Activated gamma-delta T cell treated with Interleukin-2 at 50 U/mL for 16 hours (primary cell): Measurements from ENCODE around the gene RANBP3.

ENCODE experiments used
- DNase-seq: peaks from one replicate; pipeline ENCODE4 v3.0.0-alpha.2; 2020

Gene RANBP3

GRCh38 chr19:5985098-5985783, 7.3 kb upstream of the RANBP3 start:
- no peak for DNase-seq

DNA sequence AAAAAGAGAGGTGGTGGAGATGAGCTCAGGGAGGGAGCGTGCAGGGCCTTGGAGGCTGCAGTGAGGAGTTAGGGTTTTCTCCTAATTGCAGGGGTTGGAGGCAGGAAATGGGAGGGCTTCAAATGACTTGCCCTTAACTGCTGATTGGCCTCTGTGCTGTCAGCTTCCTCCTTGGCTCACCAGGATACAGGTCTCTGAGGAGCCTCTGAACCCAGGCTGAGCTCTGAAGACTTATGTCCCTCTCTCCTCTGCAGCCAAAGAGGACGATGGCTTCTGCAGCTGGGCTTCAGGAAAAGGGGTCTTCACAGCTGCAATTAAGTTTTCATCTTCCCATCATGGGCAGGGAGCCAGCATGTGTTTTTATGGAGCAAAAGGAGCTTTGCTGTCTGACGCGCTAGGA, 6.7 kb upstream of the RANBP3 start:
- DNase-seq, result no peak

GRCh38 chr19:5983367-5983955, 5.5 kb upstream of the RANBP3 start:
- DNase-seq, result no peak

GRCh38 chr19:5978606-5979552, 939 bp upstream of the RANBP3 start:
- no peak for DNase-seq

DNA sequence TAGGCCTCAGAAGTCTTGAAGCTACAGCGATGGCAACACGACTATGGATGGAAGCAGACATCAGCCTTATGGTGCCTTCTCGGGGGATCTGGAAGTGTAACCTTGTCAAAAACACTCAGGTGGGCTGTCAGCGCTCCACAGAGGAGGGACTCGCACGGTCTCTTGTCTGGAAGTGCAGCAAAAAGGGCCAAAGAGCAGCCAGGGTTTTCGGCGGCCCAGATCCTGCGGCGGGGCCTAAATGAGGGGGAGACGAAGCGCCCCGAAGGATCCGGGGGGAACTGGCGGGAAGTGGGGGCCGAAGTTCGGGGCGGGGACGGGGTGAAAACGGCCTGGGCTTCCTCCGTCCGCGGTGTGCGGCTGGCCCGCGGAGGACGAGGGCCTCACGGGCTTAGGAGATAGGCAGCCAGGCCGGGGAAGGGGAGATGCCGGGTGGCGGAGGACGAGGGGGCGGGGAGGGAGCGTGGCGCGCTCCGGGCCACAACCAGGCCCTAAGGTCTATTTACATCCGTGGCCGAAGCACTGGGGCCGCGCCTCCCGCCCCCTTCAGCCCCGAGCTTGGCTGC, 637 bp downstream of the RANBP3 start:
- DNase-seq, result no peak

- DNase-seq, result no peak
Observed at GRCh38 chr19:5976768-5977167, 1.2 kb downstream of the RANBP3 start.

GRCh38 chr19:5975388-5975728, 2.6 kb downstream of the RANBP3 start:
- DNase-seq, result no peak

DNA sequence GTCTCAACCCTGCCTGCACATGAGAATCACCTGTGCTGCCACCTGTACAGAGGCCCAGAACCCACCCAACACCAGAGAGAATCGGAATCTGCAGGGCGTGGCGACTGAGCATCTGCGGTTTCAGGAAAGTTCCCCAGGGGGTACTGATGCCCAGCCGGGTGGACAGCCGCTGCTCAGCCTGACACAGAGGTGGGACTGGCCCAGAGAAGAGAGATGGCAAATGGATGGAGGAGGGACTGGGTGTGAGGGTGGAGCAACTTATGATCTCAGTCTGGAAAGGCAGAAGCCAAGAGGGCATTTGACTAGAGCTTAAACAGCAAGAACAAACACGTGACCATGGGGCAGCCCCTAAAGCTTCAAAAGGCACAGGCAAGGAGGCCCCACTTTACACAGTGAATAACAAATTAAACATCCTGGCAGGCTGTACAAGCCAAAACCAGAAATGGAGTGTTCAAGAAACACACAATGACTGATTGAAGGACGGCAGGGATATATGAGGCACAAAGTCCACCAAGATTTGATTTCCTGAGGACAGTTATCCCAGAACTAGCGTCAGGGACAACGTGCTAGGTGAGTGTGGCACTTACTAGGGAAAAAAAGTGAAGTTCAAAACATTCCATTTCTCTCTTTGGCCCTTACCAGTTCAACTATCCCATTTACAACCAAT, 3.1 kb downstream of the RANBP3 start:
- no peak for DNase-seq

GRCh38 chr19:5973867-5974635, 3.9 kb downstream of the RANBP3 start:
- DNase-seq, result no peak

- DNase-seq, result no peak
Observed at GRCh38 chr19:5973376-5973775, 4.6 kb downstream of the RANBP3 start.

GRCh38 chr19:5972355-5972731, 5.6 kb downstream of the RANBP3 start:
- no peak for DNase-seq

GRCh38 chr19:5971714-5972354, 6.1 kb downstream of the RANBP3 start:
- no peak for DNase-seq

DNA sequence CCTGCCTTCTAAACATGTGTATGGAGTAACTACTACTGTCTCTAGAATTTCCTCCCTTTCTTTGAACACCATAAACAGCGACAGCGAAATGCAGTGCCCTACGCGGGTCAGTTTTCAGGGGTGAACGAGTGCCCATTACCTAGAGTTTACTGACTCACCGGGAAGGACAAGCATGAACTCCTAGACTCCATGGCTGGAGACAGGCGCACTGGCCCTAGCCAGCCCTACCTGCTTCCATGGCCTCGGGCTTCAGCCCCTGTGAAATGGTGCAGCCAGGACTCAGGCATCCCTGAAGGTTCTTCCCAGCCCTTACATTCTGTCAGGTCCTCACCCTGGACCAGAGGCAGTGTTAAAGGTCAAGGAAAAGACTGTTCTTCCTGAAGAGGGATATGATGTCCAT, 8.5 kb downstream of the RANBP3 start:
- DNase-seq, result no peak

DNA sequence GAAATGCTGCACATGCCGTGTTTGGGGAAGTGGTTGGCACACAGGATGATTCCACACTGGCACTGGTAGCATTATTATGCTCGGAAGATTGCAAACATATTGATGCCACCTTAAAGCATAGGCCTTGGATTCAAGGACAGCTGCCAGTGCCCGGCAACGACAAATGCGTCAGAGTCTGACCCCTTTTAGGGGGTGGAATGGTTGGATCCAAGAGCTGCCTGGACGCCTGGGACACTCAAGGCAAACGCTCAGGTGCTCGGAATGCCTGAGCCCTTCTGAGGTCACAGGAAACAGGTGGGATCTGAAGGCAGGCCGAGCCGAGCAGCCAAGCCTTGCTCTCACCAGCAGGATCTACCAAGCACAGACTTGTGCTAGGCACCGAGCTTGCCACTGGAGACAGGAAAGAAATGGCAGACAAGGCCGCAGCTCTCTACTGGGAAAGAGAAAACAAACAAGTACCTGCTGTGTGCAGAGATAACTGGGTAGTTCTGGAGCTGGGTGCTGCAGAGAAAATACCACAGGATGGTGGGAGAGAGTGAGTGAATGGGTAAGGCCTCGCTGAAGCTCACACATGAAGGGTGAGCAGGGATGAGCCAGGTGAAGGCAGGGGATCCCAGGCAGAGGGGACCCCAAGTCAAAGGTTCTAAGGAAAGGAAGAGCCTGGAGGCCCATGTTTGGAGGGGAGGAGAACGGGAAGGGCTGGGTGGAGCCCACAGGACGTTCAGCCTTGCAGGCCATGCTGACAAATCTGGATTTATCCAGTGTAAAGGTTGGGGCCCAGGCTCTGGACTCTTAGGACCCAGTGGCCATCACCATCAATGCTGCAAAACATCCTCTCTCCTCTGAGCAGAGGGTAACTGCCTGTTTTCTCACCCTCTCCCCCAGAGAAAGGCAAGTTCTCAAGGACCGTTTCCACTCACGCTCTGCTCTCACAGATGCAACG, 9.2 kb downstream of the RANBP3 start:
- no peak for DNase-seq

DNA sequence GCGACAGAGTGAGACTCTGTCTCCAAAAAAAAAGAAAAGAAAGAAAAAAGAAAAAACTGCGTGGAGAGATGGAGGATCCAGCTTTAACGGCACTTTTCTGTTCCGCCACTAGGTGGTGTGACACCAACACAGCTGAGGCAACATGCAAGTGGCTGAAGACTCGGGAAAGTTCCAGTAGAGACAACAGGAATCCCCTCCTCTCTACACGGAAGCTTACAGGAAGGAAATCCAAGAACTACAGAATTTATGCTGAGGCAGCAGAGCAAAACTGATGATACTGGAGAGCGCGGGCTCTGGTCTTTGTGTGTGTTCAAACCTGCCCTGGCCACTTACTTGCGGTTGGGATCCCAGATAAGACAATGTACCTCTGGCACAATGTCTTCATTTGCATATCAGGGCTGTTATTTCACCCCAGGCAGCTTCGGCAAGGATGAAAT, 9.9 kb downstream of the RANBP3 start:
- peak; percentile 56 for DNase-seq

DNA sequence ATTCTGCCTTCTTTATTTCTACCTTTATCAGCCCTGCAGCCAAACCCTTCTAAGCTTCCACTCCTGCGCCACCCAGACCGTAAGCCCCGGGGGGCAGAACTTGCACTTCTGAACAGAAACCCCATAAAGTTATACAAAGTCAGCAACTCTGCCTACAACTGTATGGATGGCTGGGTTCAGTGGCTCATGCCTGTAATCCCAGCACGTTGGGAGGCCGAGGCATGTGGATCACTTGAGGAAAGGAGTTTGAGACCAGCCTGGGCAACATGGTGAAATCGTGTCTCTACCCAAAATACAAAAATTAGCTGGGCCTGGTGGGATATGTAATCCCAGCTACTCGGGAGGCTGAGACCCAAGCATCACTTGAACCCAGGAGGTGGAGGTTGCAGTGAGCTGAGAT, 10.4 kb downstream of the RANBP3 start:
- no peak for DNase-seq

DNA sequence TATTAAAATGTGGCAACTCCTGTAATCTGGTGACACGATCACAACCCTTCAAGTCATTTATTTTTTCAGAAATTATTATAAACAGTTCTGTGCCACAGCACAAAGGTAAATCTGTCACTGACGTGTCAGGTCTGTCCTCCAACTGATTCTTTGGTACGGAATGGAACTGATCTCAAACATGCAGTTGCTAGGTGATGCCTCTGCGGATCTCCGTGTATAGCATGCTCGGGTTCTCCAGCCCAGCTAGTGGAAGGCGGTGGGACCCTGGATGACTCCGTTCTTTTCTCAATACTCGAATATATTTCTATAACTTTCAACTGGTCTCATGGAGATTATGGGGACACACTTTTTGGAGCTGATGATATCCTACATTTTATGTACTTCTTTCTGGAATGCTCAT, 11.0 kb downstream of the RANBP3 start:
- no peak for DNase-seq

DNA sequence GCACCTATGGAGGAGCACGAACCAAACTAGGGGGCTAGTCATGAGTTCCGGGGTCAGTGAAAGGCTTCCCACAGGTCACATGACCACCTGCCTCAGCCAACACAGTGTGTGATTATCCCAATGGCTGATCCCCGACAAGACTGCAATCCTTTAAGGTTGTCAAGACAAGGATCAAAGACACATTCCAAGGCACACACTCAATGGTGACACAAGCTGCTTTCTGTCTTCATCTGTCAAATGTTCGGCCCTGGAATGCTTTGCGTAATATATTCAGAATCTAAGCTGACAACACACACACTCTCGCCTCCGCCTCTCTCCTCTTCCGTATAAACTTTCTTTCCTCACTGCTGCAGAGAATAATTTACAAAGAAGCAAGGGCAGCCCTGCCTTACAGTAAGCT, 11.7 kb downstream of the RANBP3 start:
- no peak for DNase-seq

DNA sequence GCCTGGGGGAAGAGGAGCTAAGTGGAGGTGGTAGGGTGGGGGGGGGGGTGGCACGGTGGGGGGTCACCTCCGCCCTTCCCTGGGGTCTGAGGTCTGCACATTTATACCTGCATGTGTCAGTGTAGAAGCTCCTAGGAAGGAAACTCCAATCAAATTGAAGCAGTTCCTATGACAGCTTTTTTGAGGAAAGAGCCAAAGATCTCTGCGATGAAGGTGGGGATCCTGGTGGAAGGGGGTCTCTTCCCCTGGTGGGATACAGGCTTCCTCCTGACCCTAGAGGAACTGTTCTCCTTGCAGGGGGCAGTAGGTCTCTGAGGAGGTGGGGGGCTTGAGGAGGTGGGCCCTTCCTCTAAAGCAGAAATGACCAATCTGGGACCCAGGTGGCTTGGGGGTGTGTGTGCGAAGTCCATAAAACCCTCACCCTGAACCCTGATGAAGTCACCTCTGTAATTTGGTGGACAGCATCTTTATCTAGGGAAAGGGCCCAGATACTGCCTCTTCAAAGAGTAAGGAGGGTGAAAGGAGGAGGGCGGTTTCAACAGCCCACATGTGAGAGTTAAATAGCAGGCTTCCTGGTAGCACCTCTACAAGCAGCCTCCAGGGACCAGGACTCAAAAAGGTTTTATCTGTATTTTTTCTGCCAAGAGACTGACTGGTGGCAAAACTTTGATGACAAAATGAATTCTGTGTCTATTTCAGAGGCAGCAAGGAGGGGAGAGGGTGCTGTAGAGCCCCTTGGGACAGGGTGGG, 12.9 kb downstream of the RANBP3 start:
- no peak for DNase-seq

DNA sequence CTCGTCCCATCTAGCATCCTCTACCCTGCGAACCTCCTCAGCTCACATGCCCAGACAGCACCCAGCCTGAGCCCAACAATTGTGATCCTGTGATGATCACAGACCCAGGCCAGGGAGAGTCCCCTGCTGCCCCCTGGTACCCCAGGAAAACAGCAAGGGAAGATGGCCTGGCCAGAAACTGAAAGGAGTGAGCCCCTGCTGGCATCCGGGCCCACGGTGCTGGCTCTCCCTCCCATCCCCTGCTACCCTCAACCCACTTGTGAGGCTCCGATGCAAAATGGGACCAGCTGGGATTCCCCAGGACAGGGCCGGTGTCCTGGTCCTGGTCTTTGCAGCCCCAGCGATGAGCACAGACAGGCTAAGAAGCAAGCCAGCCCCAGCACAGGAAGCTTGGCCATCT, 14.1 kb downstream of the RANBP3 start:
- no peak for DNase-seq
